NCI-H2107 treated with DMSO at 0.1 percent for 48 hours (cell line): Measurements from ENCODE around the gene COL27A1.
"Not testable (repeated sequence)": the region's sequence is repeated elsewhere in the genome, so short reads cannot be mapped to it uniquely, and the experiment has no call there.

Source experiments
- DNase-seq: peaks from one replicate; lab custom pipeline; 2025; ENCODE audit not compliant: unreplicated experiment; lab: John Stamatoyannopoulos, UW

Gene COL27A1

DNA sequence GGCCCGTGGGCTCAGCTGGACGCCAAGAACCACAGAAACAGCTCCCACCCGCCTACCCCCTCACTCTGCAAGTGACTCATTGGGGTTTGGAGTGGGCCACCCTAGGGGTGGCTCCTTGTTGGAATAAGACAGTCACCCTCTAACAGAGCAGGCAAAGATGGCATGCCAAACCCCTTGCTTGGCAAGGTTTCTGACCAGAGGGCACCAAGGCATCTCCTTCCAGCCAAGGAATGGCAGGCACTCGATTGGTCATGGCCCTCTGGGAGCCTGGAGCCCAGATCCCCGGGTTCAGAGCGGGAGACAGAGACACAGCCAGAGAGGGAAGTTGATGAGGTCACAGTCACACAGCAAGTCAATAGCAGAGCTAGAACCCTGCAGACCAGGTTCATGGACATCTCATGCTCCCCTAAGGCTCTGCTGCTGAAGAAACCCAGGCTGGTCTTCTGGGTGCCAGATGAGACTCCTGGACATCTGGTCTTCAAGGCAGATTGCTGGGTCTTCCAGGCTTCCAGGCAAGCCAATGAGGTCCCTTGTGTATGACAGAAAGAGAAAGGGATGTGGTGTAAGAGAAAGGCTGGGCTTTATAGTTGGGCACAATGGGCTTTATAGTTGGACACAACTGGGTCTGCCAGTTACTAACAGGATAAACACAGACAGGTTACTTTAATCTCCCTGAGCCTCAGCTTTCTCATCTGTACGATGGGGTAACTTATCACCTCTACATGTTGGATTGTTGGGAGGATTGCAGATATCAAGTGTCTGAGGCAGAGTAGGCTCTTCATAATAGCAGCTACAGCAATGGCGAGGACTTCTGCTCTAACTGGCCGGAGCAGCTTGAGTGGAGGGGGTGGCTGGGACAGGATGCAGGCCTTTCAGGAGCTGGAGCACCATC is 33.0 kb upstream of the COL27A1 start:
- DNase-seq, result no peak

DNA sequence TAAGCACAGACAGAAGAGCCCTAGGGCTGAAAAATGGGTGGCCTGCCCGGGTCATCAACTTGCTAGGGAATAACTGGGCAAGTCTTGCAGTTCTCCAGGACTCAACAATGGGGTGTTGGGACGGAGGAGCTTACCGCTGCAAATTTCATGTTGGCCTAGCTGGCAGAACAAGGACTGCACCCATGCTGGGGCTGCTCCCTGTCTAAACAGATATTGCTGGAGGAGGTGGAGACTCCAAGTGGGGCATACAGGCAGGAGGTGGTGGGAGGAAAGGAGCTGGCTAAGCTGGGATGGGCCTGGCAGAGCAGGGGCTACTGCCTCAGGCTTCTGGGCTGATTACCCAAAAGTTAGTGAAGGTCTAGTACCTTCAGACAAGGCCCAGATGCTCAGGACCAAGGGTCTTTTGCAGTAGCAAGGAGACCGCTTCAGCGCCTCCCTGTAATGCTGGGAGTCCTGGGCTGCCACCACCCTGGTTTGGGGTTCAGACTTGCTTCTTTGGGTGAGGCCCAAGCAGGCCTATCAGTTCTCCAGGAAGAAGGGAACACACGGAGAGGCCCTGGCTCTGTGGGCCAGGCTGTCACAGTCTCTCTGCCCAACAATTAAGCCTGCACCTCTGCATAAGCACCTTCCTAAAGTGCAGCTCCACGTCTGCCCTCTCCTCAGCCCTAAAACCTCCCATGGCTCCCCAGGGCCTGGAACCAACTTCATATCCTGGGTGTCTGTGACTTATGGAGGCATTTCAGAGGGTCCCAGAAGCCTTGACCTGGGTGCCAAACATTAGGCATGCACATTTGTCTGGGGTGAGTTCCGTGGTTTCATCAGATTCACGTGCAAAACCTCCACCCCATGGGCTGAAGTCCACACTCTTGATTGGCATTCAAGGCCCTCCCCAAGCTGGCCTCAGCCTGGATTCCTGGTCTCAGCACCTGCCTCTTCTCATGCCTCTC is 32.0 kb upstream of the COL27A1 start:
- DNase-seq, result no peak

GRCh38 chr9:114124138-114124537 is 31.2 kb upstream of the COL27A1 start:
- no peak for DNase-seq

DNA sequence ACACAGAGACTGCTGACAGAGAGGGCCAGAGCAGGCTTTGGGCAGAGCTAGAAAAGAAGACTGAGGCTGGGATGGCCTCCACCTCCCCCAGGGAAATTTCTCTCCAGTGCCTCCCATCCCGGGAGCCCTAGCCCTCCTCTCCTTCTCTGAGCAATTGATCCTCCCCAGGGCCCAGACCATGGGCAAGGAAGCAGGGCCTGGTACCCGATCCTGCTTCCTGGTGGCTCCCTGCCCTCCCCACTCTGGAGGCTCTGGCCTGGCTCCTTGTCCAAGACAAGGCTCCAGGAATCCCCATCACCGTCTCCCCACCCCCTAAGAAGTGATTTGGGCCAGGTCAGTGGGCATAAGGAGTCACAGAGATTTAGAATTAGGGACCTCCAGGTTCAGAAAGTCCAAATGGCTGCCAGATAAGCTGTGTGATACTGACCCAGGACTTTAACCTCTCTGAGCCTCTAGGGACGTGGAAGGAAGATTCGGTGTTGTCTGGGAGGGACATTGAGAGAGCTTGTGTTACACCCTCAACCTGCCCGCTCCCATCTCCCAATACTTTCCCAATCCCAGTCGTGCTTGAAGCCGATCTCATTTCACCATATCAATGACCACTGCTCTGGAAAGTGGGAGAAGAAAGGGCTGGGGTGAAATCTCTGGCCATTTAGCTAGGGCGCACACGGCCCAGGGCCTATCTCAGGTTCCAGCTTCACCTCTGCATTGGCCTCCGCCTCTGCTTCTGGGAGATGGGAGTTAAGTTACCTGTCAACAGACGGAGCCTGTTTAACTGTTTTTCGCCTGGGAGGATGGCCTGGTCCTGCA is 30.5 kb upstream of the COL27A1 start:
- no peak for DNase-seq

DNA sequence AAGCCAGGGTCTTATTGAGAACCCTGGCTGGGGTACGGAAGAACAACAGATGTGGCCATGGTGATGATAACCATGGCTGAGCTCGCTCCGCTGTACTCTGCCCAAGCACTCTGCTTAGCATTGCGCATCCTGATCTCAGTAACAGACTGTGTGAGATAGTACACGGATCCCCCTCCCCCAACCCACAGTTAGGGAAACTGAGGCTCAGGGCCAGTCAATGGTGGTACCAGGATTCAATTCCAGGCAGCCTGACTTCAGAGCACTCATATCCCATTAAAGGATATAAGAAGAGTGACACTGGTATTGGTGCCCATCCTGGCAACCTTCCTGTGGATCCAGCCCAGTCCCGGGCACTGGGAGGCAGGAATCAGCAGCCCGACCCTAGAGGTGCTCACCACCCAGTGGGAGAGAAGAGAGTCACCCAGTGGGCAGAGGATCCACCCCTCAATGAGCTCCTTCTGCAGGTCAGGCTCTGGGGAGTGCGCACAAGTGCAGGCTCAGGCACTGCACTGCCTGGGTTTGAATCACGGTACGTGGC is 29.8 kb upstream of the COL27A1 start:
- no peak for DNase-seq

GRCh38 chr9:114126247-114127060 is 28.9 kb upstream of the COL27A1 start:
- no peak for DNase-seq

DNA sequence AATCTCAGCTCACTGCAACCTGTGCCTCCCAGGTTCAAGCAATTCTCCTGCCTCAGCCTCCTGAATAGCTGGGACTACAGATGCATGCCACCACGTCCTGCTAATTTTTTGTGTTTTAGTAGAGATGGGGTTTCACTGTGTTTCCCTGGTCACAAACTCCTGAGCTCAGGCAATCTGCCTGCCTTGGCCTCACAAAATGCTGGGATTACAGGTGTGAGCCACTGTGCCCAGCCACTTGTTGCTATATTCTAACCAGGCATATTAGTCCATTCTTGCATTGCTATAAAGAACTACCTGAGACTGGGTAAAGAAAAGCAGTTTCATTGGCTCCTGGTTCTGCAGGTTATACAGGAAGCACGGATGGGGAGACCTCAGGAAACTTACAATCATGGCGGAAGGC is 26.6 kb upstream of the COL27A1 start:
- not testable (repeated sequence) for DNase-seq

GRCh38 chr9:114130141-114130540 is 25.2 kb upstream of the COL27A1 start:
- no peak for DNase-seq

GRCh38 chr9:114130624-114131277 is 24.6 kb upstream of the COL27A1 start:
- no peak for DNase-seq

DNA sequence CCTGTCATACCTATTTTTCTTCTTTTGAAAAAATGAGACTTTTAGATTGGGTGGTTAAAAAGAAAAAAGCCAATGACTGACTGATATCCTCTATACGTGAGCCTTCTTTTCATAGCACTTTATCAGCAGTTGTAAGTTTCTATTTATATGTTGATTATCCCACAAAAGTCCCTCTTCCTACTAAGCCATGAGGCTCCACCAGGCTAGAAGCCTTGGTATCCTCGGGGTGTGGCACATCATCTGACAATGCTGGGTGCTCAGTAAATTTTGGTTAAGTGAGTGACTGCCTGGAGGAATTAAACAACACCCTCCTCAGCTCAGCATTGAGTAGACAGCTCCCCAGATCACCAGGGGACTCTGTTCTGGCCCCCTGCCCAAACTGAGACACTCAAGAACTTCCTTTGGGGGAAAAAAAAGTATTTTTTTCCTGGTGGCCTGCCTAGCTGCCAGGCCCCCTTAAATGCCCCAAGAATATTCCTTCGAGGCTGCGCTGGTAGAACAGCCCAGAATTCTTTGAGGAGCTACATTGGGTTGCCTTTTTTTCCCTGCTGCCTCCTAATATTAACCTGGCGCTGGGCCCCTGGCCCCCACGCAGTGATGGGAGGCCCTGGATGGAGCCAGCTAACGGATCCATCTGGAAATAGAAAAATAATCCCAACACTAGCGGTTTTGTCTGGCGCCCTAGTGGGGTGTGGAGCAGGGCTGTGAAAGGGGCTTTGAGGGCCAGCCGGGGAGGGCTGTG is 23.4 kb upstream of the COL27A1 start:
- no peak for DNase-seq

- DNase-seq, result no peak
Measured at GRCh38 chr9:114132550-114132918, 22.8 kb upstream of the COL27A1 start.

- DNase-seq, result no peak
Measured at GRCh38 chr9:114134827-114135396, 20.4 kb upstream of the COL27A1 start.

DNA sequence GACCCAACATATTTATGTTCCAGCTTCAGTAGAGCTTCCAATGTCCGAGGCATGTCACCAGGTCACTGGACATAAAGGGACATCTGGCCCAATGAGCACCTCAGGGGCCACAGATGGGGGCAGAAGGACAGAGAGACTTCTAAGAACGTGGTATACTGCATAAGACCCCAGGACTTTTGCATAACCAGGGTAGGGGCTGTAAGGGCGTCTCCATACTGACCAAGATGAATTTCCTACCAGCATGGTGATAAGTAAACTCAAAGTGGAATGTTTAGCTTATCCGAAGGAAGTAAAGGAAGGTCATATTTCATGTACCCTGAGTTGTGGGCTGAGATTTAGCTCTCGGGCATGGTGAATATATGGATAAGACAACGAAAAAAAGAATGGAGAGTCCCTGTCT is 17.5 kb upstream of the COL27A1 start:
- no peak for DNase-seq

- DNase-seq, result no peak
Measured at GRCh38 chr9:114138552-114138971, 16.8 kb upstream of the COL27A1 start.

GRCh38 chr9:114139071-114139470 is 16.3 kb upstream of the COL27A1 start:
- DNase-seq, result no peak

- no peak for DNase-seq
Measured at GRCh38 chr9:114140401-114140800, 14.9 kb upstream of the COL27A1 start.

DNA sequence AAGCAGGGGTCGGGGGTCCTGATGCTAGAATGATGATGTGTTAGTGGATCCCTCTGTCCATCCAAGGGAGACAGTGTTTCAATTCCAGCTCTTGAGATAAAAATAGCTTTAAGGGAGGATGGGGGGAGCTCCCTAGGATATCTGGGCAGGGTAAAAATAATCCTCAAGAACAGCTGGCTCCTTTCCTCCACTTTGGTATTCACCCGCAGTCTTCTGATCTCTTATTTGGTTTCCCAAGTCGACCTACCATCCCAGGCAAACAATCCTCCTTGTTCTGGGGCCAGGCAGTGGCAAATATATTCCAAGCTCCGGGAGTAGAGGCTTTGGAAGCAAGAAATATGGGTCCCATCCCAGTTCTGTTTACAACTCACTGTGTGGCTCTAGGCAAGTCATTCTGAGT is 14.5 kb upstream of the COL27A1 start:
- DNase-seq, result no peak
